HL-60 (cell line): ENCODE measurements around the gene SSBP4.

Experiments used
- GABPA ChIP-seq: IDR thresholded peaks from 2 replicates; pipeline ENCODE4 v1.6.1; 2012; ENCODE audit warnings: low read depth
- TF ChIP-seq, protein P1 (sequence below): IDR thresholded peaks from one replicate; pipeline ENCODE4 v1.5.1; 2011; ENCODE audit warnings: low read length, control low read depth, inconsistent platforms; ENCODE audit not compliant: insufficient read depth
- TF ChIP-seq, protein P2 (sequence below): IDR thresholded peaks from 2 replicates; pipeline ENCODE4 v1.6.1; 2012; ENCODE audit warnings: low read depth; ENCODE audit not compliant: insufficient replicate concordance

DNA sequence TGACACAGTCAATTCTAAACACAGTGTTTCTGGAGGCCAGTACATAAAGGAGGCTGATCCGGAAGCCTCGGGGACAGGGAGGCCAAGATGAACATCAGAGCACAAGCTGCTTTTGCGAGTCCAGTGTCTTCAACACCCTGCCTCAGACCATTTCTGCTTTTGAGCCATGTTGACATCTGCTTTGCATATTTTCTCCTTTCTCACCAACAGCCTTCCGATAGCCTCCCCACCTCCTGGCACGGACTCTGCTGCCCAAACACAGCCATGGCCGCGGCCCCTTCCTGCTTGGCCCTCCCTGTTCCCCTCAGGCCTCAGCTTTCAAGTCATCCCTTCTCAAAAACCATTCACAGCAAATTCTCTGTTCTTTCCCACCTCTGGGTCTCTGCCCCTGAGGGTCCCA is 25.4 kb upstream of the SSBP4 start:
- TF ChIP-seq, protein P1, sequence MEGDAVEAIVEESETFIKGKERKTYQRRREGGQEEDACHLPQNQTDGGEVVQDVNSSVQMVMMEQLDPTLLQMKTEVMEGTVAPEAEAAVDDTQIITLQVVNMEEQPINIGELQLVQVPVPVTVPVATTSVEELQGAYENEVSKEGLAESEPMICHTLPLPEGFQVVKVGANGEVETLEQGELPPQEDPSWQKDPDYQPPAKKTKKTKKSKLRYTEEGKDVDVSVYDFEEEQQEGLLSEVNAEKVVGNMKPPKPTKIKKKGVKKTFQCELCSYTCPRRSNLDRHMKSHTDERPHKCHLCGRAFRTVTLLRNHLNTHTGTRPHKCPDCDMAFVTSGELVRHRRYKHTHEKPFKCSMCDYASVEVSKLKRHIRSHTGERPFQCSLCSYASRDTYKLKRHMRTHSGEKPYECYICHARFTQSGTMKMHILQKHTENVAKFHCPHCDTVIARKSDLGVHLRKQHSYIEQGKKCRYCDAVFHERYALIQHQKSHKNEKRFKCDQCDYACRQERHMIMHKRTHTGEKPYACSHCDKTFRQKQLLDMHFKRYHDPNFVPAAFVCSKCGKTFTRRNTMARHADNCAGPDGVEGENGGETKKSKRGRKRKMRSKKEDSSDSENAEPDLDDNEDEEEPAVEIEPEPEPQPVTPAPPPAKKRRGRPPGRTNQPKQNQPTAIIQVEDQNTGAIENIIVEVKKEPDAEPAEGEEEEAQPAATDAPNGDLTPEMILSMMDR, result no peak
- TF ChIP-seq GABPA, result no peak
- TF ChIP-seq, protein P2, sequence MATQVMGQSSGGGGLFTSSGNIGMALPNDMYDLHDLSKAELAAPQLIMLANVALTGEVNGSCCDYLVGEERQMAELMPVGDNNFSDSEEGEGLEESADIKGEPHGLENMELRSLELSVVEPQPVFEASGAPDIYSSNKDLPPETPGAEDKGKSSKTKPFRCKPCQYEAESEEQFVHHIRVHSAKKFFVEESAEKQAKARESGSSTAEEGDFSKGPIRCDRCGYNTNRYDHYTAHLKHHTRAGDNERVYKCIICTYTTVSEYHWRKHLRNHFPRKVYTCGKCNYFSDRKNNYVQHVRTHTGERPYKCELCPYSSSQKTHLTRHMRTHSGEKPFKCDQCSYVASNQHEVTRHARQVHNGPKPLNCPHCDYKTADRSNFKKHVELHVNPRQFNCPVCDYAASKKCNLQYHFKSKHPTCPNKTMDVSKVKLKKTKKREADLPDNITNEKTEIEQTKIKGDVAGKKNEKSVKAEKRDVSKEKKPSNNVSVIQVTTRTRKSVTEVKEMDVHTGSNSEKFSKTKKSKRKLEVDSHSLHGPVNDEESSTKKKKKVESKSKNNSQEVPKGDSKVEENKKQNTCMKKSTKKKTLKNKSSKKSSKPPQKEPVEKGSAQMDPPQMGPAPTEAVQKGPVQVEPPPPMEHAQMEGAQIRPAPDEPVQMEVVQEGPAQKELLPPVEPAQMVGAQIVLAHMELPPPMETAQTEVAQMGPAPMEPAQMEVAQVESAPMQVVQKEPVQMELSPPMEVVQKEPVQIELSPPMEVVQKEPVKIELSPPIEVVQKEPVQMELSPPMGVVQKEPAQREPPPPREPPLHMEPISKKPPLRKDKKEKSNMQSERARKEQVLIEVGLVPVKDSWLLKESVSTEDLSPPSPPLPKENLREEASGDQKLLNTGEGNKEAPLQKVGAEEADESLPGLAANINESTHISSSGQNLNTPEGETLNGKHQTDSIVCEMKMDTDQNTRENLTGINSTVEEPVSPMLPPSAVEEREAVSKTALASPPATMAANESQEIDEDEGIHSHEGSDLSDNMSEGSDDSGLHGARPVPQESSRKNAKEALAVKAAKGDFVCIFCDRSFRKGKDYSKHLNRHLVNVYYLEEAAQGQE, result no peak
